Stimulated activated CD4-positive, alpha-beta T cell treated with anti-CD3 and anti-CD28 coated beads, Interleukin-2, amount 100 ng/mL, for 48 hours (primary cell): Measurements from ENCODE around the gene CINP.
A peak's percentile ranks its signal among the peaks of the same experiment; 100 is the strongest.
"Not testable (repeated sequence)": the region's sequence is repeated elsewhere in the genome, so short reads cannot be mapped to it uniquely, and the experiment has no call there.

Source experiments
- DNase-seq, 2 donors: peaks; one replicate each; pipeline ENCODE4 v3.0.0-alpha.2; 2020

Gene CINP

DNA sequence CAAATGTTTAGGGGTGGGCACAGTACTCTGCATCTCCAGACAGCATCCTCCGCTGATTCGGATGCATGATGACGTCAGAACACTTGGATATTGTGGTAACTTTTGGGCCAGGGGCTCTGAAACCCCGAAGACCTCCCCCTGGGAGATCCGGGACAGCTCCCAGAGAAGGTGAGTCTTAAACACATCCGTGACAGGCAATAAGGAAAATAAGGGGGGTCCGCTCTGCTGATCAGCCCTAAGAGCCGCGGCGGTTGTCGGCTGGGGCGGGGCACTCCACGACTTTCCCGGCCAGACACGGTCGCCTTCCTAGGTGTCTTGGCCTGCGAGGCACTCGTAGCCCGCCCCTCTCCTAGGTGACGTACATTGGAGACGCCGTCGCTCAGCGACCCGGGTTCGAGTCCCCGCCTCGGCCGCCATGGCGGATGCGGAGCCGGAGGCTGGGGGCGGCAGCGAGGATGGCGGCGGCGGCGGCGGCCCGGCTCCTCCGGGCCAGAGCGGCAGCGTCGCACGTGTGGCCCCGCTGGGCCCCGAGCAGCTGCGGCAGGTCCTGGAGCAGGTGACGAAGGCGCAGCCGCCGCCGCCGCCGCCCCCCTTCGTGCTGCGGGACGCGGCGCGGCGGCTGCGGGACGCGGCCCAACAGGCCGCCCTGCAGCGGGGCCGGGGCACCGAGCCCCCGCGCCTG, 43.2 kb downstream of the CINP start, which contains the start of gene ZNF839:
Gene ZNF839 (plus strand): TSS at position 396 of the 682 bp plus-strand sequence. CDS start 20 bp downstream, at position 416.
- DNase-seq, result peak; percentile 96 to 97

DNA sequence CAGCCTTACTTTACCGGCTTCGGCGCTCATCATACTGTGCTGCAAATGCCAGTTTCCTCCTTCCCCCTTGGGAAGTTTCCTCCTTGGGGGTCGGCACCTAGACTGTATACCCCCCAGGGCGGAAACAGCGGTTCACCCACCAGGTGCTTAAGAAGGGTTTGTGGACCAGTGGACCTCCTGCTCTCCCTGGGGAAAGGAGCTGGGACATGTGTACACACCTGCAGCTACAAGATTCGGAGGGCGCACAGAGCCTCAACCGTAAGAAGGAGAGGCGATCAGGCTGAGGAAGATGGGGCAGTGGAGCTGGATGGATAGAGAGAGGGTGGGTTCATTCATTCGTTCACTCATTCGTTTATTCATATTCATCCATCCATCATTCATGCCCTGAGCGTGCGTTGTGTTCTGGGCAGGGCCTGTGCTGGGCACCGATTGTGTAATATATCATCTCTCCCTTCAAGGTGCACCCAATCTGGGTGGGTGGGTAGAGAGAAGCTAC, 43.9 kb downstream of the CINP start:
- DNase-seq, result no peak

DNA sequence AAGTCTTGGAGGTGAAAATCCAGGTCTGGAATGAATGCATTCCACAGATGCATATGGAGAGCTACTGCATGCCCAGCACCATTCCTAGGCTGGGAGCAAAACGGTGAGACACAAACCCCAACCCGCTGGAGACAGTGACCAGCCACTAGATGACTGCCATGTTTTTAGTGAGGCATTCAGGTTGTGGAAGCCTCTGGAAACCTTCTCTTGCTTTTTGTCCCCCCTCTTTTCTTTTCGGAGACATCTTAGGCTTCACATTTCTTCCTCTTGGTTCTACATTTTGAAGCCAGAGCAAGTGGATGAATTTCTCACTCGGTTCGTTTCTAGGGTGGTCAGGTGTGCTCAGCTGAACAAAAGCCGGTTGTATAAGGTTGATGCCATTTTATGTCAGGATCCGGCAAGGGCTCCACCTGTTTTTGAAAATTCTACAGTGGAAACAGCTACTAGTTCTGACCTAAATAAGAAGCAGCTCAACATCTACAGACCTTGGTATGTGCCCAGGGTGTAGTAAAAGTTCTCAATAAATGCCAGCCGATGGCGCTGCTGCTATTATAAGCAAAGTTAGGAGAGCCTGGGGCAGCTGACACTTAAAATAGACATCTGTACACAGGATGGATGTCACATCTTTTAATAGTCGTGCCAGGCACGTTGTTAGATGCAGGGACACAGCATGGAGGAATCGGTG, 45.0 kb downstream of the CINP start:
- DNase-seq, result no peak

DNA sequence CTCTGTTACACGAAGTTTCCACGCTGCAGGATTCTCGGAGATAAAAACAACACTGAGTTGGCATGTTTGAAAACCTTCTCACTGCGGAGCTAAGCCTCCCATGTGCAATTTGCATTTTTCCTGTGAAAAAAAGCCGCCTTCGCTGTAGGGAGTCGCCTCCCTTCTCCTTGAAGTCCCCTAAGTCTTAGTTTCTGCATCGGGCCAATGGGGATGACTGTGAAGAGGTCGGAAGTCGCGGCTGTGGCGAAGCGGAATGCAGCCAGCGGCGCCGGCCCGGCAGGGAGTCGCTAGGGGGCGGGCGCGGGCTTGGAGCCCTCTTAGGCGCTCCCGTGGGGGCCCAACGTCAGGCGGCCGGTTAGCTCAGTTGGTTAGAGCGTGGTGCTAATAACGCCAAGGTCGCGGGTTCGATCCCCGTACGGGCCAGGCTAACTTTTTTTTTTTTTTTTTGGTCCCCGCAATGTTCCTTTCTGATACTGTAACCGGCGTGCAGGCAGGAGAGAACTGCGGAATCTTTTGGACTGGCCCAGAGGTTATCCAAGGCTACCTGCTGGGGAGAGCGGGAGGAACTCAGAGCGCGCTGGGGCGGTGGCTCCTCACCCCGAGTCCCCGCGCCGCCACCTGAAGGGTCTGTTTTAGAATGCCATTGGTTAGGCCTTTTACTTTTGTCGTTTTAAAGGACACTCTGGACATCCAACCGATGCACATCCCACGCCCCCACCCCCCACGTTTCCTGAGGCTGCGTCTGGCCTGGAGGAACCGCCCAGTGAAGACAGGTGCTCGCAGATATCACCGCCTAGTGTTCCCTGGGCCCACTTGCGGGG, 45.7 kb downstream of the CINP start:
- DNase-seq, result peak; percentile 98 to 100

DNA sequence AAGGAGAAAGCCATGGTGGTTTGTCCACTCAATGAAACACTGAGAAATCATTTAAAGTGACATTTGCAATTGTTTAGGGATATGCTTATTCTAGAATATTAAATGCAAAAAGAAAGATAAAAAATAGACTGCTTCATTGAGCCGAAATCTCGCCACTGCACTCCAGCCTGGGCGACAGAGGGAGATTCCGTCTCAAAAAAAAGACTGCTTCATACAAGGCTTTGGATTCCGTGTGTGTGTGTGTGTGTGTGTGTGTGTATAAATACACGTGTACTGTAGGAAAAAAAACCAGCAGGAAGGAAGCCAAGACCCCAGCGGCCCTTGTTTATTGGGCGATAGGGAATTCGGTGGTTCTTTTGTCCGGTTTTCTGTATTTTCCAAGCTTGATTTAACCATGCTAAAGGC, 46.4 kb downstream of the CINP start:
- DNase-seq, result no peak

DNA sequence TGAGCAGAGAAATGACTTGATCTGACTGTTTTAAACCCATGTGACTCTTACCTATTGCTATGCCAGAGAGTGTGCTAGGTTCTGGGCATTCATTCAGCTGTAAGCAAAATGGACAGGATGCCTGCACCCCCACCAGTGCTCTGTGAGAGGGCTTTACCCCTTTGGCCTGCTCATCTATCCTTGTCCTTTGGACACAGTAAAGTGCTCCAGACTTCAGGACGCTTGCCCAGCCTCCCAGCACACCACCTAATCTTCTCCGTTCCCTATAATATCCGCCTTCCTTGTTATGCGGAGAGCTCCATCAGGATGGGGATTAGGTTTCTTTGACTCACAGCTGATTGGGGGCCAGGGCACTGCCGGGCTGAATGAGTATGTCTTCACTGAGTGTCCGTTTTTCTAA, 47.6 kb downstream of the CINP start:
- no peak for DNase-seq

DNA sequence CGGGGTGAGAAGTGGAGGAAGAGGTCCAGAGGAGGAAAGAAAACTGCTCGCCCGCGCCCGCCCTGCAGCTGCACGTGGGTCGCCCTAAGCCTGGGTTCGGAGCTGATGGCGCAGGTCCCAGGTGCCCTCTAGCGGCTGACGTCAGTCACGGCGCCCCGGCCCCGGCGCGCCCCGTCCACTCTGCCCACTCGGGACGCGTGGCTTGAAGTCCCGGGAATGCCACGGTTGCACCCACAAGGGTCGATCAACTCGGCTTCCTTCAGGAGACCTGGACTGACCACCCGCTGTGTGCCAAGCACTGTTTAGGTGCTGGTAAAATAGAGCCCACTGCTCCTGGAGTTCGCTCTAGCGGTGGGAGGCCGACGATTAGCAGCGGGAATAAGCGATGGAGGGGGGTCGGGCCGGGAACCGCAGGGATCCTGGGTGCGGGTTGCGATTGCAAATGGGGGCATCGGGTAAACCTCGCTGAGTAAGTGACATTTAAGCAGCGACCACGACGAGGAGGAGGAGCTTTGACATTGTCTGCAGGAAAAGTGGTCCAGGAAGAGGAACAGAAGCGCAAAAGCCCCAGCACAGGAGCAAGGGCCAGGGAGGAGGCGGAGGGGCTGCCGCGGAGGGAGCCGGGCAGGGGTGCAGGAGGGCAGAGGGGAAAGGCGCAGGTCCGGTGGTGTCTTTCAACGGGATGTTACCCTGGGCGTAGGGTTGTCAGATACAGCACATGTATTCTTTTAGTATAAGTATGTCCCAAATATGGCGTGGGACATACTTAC, 48.3 kb downstream of the CINP start:
- DNase-seq, result peak; percentile 78 to 79

DNA sequence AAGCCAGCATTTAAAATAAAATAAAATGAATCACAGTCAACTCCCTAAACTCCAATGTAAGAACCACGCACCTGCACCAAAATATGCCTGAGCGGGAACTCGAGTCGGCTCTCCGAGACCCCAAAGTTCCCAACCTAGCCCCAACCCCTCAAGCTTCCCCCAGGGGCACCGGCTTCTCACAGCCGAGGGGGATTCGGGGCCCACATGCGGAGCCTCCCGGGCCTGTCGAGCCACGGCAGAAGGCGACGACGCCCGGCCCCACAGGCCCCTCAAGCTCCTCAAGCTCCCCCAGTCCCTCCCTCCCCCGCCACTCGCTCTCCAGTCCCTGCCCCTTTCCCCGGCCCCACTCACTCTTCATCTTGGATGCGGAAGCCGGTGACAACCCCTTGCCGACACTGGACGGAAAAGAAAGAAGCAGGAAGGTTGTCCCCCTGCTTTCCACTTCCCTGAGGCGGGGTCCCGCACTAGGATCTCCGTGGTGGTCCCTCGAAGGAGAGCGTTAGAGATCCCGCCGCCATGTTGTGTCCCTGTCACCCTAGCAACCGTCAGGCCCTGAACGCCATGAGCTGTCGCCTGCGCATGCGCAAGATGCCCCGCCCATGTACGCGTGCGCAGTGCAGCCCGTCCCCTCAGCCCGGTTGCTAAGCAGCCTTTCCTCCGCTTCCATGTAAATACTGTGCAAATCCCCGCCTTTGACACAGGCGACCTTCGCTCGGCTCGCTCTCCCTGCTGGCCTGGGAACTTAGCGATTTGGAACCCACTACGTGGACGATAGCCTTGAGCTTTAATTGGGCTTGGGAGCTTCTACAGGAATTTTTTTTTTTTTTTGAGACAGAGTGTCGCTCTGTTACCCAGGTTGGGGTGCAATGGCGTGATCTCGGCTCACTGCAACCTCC, 57.8 kb downstream of the CINP start, which contains the start of gene MOK:
Gene MOK (minus strand): TSS at position 554 of the 896 bp plus-strand sequence. CDS start 196 bp downstream, at position 358.
- DNase-seq, result peak; percentile 94 to 98

DNA sequence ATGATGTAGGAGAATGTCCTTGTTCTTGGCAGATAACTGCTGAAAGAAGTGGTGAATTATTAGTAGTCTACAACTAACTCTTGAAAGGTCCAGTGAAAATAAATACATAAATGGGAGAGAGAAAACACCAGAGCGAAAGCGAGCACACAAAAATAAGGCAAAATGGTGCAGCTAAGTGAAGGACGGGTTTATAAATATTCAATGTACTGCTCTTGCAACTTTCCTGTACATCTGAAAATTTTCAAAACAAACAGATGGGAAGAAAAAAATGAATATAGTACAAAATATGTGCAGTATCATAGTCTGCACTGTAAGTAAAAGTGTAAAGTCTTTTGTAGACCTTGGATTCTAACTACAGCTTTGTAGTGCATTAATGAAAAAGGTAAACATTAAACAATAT, 59.0 kb downstream of the CINP start:
- DNase-seq, result no peak

DNA sequence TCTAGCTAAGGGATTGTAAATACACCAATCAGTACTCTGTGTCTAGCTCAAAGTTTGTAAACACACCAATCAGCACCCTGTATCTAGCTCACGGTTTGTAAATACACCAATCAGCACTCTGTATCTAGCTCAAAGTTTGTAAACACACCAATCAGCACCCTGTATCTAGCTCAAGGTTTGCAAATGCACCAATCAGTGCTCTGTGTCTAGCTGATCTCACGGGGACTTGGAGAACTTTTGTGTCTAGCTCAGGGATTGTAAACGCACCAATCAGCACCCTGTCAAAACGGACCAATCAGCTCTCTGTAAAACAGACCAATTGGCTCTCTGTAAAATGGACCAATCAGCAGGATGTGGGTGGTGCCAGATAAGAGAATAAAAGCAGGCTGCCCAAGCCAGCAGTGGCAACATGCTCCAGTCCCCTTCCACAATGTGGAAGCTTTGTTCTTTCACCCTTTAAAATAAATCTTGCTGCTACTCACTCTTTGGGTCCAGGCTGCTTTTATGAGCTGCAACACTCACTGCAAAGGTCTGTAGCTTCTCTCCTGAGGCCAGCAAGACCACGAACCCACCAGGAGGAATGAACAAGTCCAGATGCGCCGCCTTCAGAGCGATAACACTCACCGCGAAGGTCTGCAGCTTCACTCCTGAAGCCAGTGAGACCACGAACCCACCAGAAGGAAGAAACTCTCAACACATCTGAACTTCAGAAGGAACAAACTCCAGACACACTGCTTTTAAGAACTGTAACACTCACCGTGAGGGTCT, 64.2 kb downstream of the CINP start:
- not testable (repeated sequence) for DNase-seq
